GM12872 (cell line): ENCODE measurements around the gene HTN1.

Source experiments
- TF ChIP-seq, protein P1 (sequence below): IDR thresholded peaks from 3 replicates; pipeline ENCODE4 v1.5.1; 2011; ENCODE audit warnings: low read depth, mild to moderate bottlenecking, low read length, moderate library complexity; ENCODE audit not compliant: insufficient read depth

The HTN1 gene

DNA sequence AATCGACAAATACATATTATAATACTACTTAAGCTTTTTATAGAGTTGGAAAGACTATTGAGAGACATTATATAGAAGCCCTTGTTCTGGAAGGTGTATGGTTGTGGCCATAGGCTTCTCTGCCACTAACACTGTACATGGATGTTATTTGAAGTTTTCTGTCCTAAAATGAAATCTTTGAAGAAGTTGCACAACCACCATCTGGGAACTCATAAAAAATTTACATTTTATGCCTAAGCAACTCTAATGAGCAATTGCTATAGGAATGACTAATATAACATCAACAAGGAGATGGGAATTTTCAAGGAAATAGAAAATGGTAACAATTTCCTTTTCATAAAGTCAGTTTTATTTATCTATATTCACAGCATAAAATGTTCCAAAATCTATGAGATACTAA lies 7.4 kb downstream of the HTN1 start:
- TF ChIP-seq, protein P1, sequence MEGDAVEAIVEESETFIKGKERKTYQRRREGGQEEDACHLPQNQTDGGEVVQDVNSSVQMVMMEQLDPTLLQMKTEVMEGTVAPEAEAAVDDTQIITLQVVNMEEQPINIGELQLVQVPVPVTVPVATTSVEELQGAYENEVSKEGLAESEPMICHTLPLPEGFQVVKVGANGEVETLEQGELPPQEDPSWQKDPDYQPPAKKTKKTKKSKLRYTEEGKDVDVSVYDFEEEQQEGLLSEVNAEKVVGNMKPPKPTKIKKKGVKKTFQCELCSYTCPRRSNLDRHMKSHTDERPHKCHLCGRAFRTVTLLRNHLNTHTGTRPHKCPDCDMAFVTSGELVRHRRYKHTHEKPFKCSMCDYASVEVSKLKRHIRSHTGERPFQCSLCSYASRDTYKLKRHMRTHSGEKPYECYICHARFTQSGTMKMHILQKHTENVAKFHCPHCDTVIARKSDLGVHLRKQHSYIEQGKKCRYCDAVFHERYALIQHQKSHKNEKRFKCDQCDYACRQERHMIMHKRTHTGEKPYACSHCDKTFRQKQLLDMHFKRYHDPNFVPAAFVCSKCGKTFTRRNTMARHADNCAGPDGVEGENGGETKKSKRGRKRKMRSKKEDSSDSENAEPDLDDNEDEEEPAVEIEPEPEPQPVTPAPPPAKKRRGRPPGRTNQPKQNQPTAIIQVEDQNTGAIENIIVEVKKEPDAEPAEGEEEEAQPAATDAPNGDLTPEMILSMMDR, result no peak

DNA sequence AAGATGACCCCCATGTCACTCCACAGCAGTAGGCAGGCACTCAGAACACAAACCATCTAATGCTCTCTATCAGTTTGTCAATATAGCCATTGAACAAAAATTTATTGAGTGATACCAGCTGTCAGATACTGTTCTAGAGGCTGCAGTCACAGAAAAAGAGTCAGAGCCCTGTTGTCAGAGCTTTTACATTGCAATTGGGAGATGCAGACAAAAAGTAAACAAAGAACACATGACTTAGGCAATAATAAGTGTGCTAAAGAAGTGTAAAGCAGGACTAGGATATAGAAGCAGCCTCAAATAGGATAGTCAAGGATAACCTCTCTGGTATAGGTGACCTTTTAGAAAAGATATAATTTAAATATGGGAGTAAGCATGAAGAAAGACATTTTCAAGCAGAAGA lies 8.9 kb downstream of the HTN1 start:
- TF ChIP-seq, protein P1, result no peak

DNA sequence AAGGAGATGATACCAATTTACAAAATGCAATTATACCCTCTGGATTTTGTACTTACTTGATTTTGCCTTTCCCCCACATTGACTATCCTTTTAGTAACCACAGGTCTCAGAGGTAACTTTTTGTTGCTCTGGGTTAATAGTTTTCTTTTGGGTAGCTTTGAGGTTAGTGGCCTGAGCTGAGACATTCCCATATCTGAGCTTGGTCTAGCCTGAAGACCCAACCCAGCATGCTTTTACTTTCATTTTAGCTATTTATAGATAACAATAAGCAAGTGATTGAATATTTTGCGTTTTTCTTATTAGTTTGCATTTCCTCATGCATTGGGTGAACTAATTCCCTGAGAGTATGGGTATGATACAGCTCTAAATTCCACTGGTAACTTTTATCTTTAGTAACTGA lies 11.8 kb downstream of the HTN1 start:
- TF ChIP-seq, protein P1, result no peak

DNA sequence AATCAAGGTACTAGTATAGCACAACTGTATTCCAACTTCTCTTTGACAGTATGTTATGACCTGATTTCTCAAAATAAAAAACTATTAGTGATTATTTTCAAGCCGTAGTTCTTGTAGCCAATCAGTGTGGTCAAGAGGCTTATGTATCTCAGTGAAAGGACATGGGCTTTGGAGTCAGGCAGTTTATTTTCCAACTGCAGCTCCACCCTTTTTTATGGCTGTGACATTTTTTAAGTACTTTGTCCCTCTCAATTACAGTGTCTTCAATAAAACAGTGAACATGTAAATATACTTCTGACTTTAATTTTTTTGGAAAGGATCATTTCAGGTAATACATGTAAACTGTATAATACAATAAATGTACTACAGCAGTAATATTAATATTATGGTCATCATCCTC lies 30.0 kb downstream of the HTN1 start:
- TF ChIP-seq, protein P1, result no peak

DNA sequence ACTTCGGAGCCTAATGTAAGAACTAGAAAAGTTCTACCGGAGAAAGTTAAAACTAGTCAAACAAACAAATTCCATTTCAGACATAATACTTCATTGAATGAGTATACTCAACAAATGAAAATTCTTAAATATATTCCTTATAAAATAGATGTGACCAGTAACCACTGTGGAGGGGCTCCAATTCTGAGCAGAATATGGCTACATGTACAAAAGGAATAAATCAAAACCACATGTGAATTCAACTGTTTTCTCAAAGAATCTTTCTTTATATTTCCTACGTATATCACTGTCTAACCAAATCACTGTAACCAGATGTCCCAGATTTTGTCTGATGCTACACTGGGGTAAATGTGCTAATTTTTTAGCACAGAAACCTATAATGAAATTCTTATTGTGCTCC lies 49.0 kb downstream of the HTN1 start:
- TF ChIP-seq, protein P1, result no peak
